GM11168 (cell line): ENCODE data around the gene PGGHG.
"Not testable (repeated sequence)": the region's sequence is repeated elsewhere in the genome, so short reads cannot be mapped to it uniquely, and the experiment has no call there.

Experiments
- in situ Hi-C: fragments of 300-500 bp; cut with MboI; formaldehyde crosslinking; loops from one replicate; pipeline ENCODE4 v1.12.0; 2022; ENCODE audit warnings: low sequenced_read_pairs; ENCODE audit not compliant: unreplicated experiment

PGGHG gene

GRCh38 chr11:296171-297050, 7.5 kb downstream of the PGGHG start:
- in situ Hi-C loops = no loop called here

- in situ Hi-C loops = no loop called here
Observed at GRCh38 chr11:297051-297585, 8.2 kb downstream of the PGGHG start.

- in situ Hi-C loops = no loop called here
Observed at GRCh38 chr11:297586-298405, 8.9 kb downstream of the PGGHG start.

DNA sequence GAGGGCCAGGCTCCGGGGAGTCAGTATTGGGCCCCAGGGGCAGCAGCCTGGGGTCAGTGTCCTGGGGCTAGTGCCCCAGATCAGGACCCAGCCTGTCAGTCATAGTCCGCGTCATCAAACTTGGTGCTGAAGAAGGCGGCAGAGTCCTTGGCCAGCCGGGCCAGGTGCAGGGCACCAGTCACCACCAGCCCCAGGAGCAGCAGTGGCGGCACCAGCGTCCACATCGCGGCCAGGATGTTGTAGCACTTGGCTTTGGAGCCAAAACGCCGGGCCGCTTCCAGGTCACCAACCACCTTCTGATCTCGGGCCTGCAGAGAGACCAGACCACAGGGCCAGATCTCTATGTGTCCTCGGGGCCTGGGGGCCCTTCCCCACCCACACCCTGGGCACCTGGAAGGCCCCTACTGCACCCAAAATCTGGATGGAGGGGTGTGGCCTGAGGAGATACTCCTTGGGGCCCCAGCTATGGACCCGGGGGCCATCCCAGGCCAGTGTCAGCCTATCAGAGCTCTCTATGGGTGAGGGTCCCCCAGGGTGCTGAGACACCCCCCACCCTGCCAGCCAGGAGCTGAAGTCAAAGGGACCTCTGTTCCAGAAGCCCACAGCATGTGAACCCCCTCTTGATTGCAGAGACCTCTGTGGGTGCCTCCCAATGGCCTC, 9.6 kb downstream of the PGGHG start:
- in situ Hi-C loops = no loop called here

- in situ Hi-C loops = no loop called here
Observed at GRCh38 chr11:299081-299891, 10.4 kb downstream of the PGGHG start, which contains the start of gene IFITM5. IFITM5 (minus strand) TSS chr11:299526; CDS start chr11:299490, 36 bp downstream.

DNA sequence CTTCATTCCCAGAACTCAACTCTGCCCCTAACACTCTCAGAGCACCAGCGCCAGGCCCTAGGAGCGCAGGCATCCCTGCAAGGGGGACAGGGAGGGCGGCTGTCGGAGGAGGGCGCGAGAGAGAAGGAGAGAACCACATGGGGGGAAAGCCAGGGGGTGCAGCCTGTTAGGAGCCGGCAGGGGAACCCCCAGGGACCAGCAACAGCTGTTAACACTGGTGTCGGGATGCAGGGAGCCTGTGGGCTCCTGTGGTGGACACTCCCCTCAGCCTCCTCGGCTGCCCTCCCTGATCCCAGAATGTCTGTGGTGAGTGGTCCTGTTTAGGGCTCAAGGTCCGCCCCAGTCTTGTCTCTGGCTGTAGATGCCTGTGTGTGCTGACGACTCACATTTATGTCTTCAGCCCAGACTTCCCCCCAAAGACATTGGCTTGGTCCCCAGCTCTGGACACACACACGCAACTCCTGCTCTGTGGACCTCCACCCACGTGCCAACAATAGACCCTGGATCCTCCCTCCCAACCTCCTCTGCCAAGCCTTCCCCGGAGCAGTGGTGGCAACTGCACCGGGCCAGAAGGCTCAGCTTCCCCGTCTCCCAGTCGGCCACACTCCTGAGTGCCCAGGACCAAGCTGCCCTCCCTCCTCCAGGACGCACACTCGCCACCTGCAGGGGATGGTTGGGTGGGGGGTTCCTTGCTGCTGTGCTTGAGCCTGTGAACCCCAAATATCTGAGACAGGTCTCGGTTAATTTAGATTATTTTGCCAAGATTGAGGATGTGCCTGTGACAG, 11.2 kb downstream of the PGGHG start:
- in situ Hi-C loops = loop anchor here (5.0 kb wide), 1 partner anchor 47 kb away; no protein-coding TSS in a partner anchor

DNA sequence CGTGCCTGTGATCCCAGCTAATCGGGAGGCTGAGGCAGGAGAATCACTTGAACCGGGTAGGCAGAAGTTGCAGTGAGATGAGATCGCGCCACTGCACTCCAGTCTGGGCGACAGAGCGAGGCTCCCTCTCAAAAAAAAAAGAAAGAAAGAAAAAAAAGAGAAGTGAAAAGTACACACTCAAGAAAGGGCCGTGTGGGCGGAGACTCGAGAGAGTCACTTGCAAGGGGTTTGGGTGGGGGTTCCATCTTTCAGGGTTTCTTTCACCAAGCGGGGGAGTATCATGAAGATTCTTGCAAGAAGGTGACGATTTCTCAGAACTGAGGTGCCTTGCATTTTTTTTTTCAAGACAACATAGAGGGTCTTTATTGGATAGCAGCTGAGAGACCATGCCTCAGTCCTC, 14.4 kb downstream of the PGGHG start:
- in situ Hi-C loops = loop anchor here (5.0 kb wide), 1 partner anchor 44 kb away; no protein-coding TSS in a partner anchor

DNA sequence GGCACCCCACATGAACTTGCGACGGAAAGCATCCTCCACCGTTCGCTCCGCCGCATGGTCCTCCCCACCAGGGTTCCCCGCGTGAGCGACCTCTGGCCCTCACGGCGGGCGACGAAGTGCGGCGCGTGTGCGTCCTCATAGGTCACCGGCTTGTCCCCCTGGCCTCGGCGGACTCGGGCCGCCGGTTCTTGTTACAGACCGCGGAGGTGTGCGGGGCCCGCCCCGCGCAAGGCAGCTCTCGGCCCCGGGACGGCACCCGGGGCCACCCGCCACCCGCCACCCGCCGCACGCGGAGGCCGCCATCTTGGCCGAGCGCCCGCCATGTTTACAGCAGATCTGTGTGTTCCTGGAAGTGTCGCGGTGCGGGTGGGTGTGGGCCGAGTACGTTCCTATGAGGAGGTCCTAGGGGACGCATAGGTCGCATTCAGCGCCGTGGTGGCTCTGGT, 15.2 kb downstream of the PGGHG start:
- in situ Hi-C loops = loop anchor here (5.0 kb wide), 1 partner anchor 43 kb away; no protein-coding TSS in a partner anchor

DNA sequence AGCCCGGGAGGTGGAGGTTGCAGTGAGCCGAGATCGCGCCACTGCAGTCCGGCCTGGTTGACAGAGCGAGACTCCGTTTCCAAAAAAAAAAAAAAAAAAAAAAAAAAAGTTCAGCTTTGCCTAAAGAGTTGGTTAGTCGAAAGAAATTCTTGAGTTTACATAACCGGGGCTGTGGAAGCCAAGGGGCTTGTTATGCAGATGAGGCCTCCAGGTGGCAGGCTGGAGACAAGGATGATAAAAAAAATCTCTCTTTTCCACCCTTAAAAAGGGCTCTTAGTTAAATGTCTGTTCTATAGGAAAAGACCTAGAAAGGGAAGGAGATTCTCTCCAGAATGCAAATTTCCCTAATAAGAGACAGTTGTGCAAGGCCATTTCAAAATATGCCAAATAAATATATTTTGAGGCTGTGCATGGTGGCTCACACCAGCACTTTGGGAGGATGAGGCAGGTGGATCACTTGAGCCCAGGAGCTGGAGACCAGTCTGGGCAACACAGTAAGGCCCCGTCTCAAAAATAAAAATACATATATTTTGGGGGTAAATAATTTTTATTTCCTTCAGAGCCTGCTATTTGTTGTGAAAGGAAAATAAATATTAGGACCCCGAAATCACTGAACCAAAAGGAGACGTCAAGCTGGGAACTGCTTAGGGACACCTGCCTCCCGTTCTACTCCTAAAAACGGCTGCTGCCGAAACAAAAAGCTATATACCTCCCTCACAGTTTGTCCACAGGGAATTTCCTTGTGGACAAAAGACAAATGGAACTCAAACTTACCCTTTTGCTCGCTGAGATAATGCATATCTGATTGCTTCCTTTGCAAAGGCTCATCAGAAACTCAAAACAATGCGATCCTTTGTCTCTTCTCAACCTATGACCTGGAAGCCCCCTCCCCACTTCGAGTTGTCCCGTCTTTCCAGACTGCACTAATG, 16.3 kb downstream of the PGGHG start:
- in situ Hi-C loops = loop anchor here (5.0 kb wide), 1 partner anchor 42 kb away; no protein-coding TSS in a partner anchor

DNA sequence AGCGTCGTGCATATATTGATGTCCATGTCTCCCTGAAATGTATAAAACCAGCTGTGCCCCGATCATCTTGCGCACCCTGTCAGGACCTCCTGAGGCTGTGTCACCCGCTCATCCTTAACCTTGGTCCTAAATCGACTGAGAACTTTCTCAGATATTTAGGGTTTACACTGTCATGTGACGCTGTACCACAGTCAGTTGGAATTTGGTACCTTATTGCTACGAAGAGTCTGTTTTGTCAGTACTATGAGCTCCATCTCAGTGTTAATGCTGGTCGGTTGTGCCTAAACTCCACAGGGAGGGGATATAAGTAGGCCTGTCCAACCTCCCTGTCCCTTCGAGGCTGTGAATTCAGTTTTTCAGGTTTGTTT, 16.9 kb downstream of the PGGHG start:
- in situ Hi-C loops = no loop called here

GRCh38 chr11:306645-307371, 17.9 kb downstream of the PGGHG start:
- in situ Hi-C loops = no loop called here

DNA sequence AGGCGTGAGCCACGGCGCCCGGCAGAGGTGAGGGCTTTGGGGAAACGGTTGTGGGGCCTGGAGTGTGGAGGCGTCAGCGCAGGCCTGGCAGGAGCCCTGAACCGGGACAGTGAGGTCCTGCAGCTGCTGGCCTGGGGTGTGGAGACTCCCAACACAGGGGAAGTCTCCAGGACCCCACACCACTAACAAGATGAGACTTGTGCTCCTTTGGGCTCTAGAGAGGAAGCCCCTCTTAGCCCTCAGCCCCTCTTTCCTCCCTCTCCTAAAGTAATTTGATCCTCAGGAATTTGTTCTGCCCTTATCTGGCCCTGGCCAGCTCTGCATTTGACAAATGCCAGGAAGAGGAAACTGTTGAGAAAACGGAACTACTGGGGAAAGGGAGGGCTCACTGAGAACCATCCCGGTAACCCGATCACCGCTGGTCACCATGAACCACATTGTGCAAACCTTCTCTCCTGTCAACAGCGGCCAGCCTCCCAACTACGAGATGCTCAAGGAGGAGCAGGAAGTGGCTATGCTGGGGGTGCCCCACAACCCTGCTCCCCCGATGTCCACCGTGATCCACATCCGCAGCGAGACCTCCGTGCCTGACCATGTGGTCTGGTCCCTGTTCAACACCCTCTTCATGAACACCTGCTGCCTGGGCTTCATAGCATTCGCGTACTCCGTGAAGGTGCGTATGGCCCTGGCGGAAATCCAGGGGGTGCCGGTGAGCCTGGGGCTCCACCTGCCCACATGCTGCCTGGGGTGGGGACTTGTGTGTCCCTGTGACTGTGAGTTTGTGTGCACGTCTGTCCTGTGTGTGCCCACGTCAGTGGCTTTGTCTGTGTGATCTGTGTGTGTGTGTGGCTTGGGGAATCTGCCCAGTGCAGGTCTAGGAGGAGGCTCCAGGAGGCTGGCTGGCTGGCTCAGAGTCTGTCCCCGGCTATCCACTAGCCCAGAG, 19.1 kb downstream of the PGGHG start, which contains the start of gene IFITM2:
IFITM2 (plus strand) TSS at position 51 of the 943 bp plus-strand sequence; CDS start at position 428, 377 bp downstream.
- in situ Hi-C loops = not testable (repeated sequence)

- in situ Hi-C loops = not testable (repeated sequence)
Observed at GRCh38 chr11:308740-309665, 20.1 kb downstream of the PGGHG start.

GRCh38 chr11:309979-310572, 21.1 kb downstream of the PGGHG start:
- in situ Hi-C loops = not testable (repeated sequence)
